OCI-LY3 (cell line): ENCODE measurements around the gene LAMA3.

Experiments used
- H2AFZ ChIP-seq: fragments of 200-600, 300-600 bp; shearing (Covaris generic); 2 replicates; pipeline ENCODE4 v1.6.0; 2014; ENCODE audit warnings: antibody characterized with exemption, low read depth, low read length
- H3K27ac ChIP-seq: fragments of 200-600, 300-600 bp; sonication (generic); 2 replicates; pipeline ENCODE4 v1.5.1; 2014; ENCODE audit warnings: mild to moderate bottlenecking, low read length, moderate library complexity, mixed read lengths
- H3K27me3 ChIP-seq: fragments of 200-600, 300-600 bp; sonication (generic); 2 replicates; pipeline ENCODE4 v1.6.1; 2014; ENCODE audit warnings: low read depth, low read length, mixed read lengths
- H3K36me3 ChIP-seq: fragments of 200-600, 300-600 bp; sonication (generic); replicated peaks from 2 replicates; pipeline ENCODE3; 2014; ENCODE audit warnings: low read depth, low read length, mixed read lengths
- H3K4me1 ChIP-seq: fragments of 300-600, 200-600 bp; sonication (generic); 2 replicates; pipeline ENCODE4 v1.6.1; 2014; ENCODE audit warnings: low read length, mixed read lengths
- H3K4me2 ChIP-seq: fragments of 200-600, 300-600 bp; sonication (generic); 2 replicates; pipeline ENCODE4 v1.6.1; 2014; ENCODE audit warnings: low read length, mixed read lengths
- H3K4me3 ChIP-seq: fragments of 300-600, 200-600 bp; sonication (generic); 2 replicates; pipeline ENCODE4 v1.5.1; 2014; ENCODE audit warnings: antibody characterized with exemption, mild to moderate bottlenecking, low read length, moderate library complexity
- H3K79me2 ChIP-seq: fragments of 300-600, 200-600 bp; shearing (Covaris generic); 2 replicates; pipeline ENCODE4 v1.6.1; 2014; ENCODE audit warnings: mild to moderate bottlenecking, low read length, mixed read lengths
- H3K9ac ChIP-seq: fragments of 300-600, 200-600 bp; shearing (Covaris generic); 2 replicates; pipeline ENCODE4 v1.6.0; 2014; ENCODE audit warnings: mild to moderate bottlenecking, low read length, moderate library complexity
- H3K9me3 ChIP-seq: fragments of 200-600, 300-600 bp; shearing (Covaris generic); 2 replicates; pipeline ENCODE4 v1.6.1; 2014; ENCODE audit warnings: low read length, mixed read lengths; ENCODE audit not compliant: insufficient read depth
- H4K20me1 ChIP-seq: fragments of 200-600, 300-600 bp; sonication (generic); 2 replicates; pipeline ENCODE4 v1.6.1; 2016; ENCODE audit warnings: low read length, mixed read lengths; ENCODE audit not compliant: insufficient read depth
- EZH2phosphoT487 ChIP-seq: fragments of 200-600 bp; shearing (Covaris generic); IDR thresholded peaks from 2 replicates; pipeline ENCODE4 v1.6.1; 2018; ENCODE audit warnings: antibody characterized with exemption, mixed run types, low read depth
- TF ChIP-seq, protein P1 (sequence below): fragments of 200-600, 300-600 bp; sonication (generic); IDR thresholded peaks from 2 replicates; pipeline ENCODE4 v1.5.1; 2014; ENCODE audit warnings: antibody characterized with exemption, low read length, low read depth

LAMA3 gene

DNA sequence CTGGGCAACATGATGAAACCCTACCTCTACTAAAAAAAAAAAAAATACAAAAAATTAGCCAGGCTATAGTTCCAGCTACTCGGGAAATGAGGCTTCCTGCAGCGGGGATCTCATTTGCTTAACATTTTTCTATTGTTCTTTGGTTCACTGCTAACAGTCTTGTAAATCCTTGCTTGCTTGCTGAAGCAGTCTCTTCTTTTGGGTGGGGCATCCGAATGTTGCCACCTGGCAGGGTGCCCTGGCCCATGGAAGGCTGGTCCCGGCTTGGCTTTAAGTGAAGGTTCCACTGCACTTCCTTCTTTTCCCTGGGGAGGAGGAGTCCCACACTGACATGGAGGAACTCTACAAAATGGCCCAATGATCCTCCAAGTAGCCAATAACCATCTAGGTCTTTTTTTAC is 20.5 kb upstream of the LAMA3 start:
- Histone ChIP-seq H3K27ac (no peak overlapping the region), H3K27me3 (peaks cover 25% of the 10 kb centered on the region), H3K9me3 (no peaks in the 10 kb centered on the region), H3K9ac (no peak overlapping the region), H4K20me1 (no peaks in the 10 kb centered on the region), H3K79me2 (no peaks in the 10 kb centered on the region), H3K4me3 (no peak overlapping the region), H3K4me2 (no peak overlapping the region), H2AFZ (no peak overlapping the region), H3K4me1 (peaks cover 3% of the 10 kb centered on the region; the same call in 1 of the 2 replicates), H3K36me3 (no peaks in the 10 kb centered on the region)
- TF ChIP-seq, protein P1, sequence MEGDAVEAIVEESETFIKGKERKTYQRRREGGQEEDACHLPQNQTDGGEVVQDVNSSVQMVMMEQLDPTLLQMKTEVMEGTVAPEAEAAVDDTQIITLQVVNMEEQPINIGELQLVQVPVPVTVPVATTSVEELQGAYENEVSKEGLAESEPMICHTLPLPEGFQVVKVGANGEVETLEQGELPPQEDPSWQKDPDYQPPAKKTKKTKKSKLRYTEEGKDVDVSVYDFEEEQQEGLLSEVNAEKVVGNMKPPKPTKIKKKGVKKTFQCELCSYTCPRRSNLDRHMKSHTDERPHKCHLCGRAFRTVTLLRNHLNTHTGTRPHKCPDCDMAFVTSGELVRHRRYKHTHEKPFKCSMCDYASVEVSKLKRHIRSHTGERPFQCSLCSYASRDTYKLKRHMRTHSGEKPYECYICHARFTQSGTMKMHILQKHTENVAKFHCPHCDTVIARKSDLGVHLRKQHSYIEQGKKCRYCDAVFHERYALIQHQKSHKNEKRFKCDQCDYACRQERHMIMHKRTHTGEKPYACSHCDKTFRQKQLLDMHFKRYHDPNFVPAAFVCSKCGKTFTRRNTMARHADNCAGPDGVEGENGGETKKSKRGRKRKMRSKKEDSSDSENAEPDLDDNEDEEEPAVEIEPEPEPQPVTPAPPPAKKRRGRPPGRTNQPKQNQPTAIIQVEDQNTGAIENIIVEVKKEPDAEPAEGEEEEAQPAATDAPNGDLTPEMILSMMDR = no peak
- no peak for TF ChIP-seq EZH2phosphoT487

DNA sequence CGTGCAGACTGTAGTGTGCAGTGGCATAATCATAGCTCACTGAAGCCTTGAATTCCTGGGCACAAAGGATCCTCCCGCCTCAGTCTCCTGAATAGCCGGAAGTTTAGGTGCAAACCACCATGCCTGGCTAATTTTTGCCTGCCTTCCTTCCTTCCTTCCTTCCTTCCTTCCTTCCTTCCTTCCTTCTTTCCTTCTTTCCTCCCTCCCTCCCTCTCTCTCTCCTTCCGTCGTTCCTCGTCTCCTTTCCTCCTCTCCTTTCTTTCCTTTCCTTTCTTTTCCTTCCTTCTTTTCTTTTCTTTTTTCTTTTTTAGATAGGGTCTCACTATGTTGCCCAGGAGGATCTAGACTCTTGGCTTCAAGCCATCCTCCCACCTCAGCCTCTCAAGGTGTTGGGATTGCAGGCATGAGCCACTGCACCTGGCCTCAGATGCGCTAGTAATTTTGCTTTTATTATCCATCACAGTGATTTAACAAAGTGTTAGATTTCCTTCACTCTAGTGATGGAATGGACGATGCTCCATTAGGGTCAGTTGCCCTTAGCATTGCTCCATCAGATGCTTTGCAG is 20.0 kb upstream of the LAMA3 start:
- no peak overlapping the region for H3K4me2 ChIP-seq
- no peaks in the 10 kb centered on the region for H3K36me3 ChIP-seq
- H3K9me3 ChIP-seq = no peaks in the 10 kb centered on the region
- H4K20me1 ChIP-seq = no peaks in the 10 kb centered on the region
- peaks cover 26% of the 10 kb centered on the region for H3K27me3 ChIP-seq
- no peak overlapping the region for H2AFZ ChIP-seq
- H3K4me3 ChIP-seq = no peak overlapping the region
- TF ChIP-seq EZH2phosphoT487 = no peak
- TF ChIP-seq, protein P1 = no peak
- H3K9ac ChIP-seq = no peak overlapping the region
- no peaks in the 10 kb centered on the region for H3K79me2 ChIP-seq
- H3K4me1 ChIP-seq = peaks cover 3% of the 10 kb centered on the region; the same call in 1 of the 2 replicates
- H3K27ac ChIP-seq = no peak overlapping the region

DNA sequence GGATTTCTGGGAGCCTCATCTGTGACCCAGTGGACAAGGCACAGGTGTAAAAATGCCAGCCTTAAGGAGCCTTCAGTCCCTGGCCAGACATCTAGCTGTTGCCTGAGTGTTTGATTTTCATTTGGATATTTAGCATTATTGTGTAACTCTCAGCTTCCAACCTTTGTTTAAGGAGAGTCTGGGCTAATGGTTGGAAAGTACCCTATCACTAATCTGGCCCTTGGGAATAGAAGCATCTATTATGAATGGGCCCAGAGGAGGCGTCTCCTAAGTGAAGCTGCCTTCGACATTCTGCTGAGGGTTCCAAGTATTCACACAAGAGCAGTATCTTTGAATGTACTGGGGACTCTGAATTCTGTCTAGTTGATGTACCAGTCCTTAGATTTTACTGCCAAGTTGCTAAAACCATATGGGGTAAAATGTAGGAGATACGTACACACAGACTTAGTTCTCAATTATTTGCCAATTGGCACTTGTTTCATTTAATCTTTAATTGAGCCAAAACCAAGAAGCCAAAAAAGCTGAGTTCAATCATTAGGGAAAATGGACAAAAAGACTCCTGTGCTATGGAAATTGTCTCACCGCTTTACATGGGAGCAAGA is 19.3 kb upstream of the LAMA3 start:
- Histone ChIP-seq H3K27me3 (peaks cover 23% of the 10 kb centered on the region), H4K20me1 (no peaks in the 10 kb centered on the region), H3K27ac (no peak overlapping the region), H3K9me3 (no peaks in the 10 kb centered on the region), H3K9ac (no peak overlapping the region), H2AFZ (no peak overlapping the region), H3K36me3 (no peaks in the 10 kb centered on the region), H3K79me2 (no peaks in the 10 kb centered on the region), H3K4me3 (no peak overlapping the region), H3K4me1 (peaks cover 3% of the 10 kb centered on the region; the same call in 1 of the 2 replicates), H3K4me2 (no peak overlapping the region)
- no peak for TF ChIP-seq EZH2phosphoT487
- TF ChIP-seq, protein P1 = no peak

DNA sequence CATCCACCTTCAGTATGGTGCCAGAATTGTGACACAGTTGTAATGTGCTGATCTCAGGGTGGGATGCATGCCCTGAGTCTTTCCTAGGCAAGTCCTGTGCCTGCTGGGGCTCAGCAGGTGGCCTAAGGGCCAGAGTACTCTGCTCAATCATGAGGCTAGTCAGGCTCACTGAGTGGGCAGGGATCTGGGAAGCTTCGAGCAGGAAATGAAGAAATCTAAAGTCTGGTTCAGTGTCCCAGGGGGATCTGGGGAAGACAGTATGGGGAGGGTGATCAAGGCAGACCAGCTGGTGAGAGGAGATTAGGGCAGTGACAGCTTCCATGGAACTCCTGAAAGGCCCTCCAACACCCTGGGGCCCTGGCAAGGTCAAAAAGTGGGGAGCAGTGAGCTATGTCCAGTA is 17.7 kb upstream of the LAMA3 start:
- Histone ChIP-seq H3K27me3 (peaks cover 22% of the 10 kb centered on the region), H3K79me2 (no peaks in the 10 kb centered on the region), H3K9me3 (no peaks in the 10 kb centered on the region), H3K4me2 (no peak overlapping the region), H3K4me3 (no peak overlapping the region), H4K20me1 (no peaks in the 10 kb centered on the region), H3K4me1 (peaks cover 3% of the 10 kb centered on the region; the same call in 1 of the 2 replicates), H3K36me3 (no peaks in the 10 kb centered on the region), H3K9ac (no peak overlapping the region), H3K27ac (no peak overlapping the region), H2AFZ (no peak overlapping the region)
- TF ChIP-seq EZH2phosphoT487 = no peak
- TF ChIP-seq, protein P1 = no peak
